Fibroblast of the aortic adventitia (primary cell): ENCODE measurements around the gene GEMIN2. TPM values are rescaled to one million over a fixed set of nuclear protein-coding genes. Genes with fewer than 3 reads are reported as not detected.

Experiments used
- DNase-seq: peaks from one replicate; pipeline ENCODE4 v3.0.0-alpha.2; 2010; ENCODE audit warnings: low read depth
- H3K4me3 ChIP-seq: 2 replicates; pipeline ENCODE4 v1.5.1; 2011; ENCODE audit warnings: low read depth, mild to moderate bottlenecking, control low read depth, low read length, moderate library complexity
- total RNA-seq: library from RNA; depleted of rRNA; stranded (reverse); fragments of >200 nt; gene quantifications from 2 replicates; pipeline ENCODE4 v1.2.3, GENCODE V29; 2012; ENCODE audit warnings: low replicate concordance
- TF ChIP-seq, protein P1 (sequence below): IDR thresholded peaks from 2 replicates; pipeline ENCODE4 v1.5.1; 2011; ENCODE audit warnings: mild to moderate bottlenecking, low read length, control low read depth, inconsistent platforms; ENCODE audit not compliant: insufficient read depth

The GEMIN2 gene
- total RNA-seq, 1 donor = 21.4 TPM

DNA sequence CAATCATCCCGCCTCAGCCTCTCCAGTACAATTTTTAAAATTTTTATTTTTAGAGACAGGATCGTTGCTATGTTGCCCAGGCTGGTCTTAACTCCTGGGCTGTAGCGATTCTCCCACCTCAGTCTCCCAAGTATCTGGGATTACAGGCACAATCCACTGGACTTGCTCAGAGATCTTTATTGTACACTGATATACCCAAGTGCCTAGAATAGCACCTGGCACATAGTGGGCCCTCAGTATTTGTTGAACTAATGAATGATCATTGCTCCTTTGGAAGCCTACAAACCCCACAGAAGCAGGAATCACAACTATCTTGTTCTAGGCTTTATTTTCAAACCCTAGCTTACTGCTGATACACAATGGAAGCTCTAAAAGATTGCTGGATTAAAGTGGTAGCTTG lies 59.1 kb downstream of the GEMIN2 start:
- DNase-seq = no peak
- no peak overlapping the region for H3K4me3 ChIP-seq
- TF ChIP-seq, protein P1, sequence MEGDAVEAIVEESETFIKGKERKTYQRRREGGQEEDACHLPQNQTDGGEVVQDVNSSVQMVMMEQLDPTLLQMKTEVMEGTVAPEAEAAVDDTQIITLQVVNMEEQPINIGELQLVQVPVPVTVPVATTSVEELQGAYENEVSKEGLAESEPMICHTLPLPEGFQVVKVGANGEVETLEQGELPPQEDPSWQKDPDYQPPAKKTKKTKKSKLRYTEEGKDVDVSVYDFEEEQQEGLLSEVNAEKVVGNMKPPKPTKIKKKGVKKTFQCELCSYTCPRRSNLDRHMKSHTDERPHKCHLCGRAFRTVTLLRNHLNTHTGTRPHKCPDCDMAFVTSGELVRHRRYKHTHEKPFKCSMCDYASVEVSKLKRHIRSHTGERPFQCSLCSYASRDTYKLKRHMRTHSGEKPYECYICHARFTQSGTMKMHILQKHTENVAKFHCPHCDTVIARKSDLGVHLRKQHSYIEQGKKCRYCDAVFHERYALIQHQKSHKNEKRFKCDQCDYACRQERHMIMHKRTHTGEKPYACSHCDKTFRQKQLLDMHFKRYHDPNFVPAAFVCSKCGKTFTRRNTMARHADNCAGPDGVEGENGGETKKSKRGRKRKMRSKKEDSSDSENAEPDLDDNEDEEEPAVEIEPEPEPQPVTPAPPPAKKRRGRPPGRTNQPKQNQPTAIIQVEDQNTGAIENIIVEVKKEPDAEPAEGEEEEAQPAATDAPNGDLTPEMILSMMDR = no peak

GRCh38 chr14:39174560-39175444 lies 60.7 kb downstream of the GEMIN2 start, which contains the start of gene PNN:
TSS of gene PNN (plus strand) at chr14:39175254. CDS start at chr14:39175280, 26 bp downstream.
- peak; percentile 100 for DNase-seq
- peak within 1 kb of the TSS; percentile 94 for H3K4me3 ChIP-seq
- TF ChIP-seq, protein P1 = no peak

GRCh38 chr14:39175445-39176262 lies 61.5 kb downstream of the GEMIN2 start:
- H3K4me3 ChIP-seq = peak overlapping the region; percentile 94
- TF ChIP-seq, protein P1 = no peak
- DNase-seq = no peak

DNA sequence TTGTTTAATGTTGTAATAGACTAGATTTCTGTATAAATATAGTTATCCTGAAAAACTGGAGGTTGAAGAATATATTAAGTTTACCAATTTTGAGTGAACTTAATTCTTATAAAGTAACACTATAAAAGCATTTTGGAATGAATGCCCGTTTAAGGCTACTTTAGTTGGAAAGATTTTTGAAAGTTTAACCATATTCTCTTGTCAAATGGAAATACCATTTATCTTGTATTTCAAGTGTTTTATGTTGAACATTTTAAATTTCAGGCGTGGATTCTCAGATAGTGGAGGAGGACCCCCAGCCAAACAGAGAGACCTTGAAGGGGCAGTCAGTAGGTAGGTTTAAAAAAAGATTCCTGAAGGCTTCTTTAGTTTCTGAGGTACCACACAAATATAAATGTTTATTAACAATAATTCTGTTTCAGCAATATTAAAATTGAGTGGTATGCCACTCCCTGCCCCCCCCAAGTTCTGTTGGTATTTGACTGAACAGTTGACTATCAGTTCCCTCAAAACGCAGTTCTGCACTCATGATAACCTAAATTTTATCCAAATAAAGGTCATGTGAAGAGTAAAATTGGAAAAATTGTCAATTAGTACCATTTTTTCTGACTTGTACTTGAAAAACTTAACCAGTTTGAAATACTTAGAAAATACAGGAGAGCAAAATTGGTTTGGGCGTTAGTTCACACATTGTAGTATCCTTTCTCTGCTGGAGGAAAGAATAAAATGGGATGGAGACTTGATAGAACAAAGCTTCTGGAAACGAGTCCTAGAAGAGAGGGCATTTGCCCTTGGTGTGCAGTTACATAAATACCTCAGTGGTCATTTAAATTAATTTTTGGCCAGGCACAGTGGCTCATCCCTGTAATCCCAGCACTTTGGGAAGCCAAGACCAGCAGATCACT lies 62.4 kb downstream of the GEMIN2 start:
- no peak for DNase-seq
- TF ChIP-seq, protein P1 = no peak
- H3K4me3 ChIP-seq = peak overlapping the region; percentile 94

DNA sequence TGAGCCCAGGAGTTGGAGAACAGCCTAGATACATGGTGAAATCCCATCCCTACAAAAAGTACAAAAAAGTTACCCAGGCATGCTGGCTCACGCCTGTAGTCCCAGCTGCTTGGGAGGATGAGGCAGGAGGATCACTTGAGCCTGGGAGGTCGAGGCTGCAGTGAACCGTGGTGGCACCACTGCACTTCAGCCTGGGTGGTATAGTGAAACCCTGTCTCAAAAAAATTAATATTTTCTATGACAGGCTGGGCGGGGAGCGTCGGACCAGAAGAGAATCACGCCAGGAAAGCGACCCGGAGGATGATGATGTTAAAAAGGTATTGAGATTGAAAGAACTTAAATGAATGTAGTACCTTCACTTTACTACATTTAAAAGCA lies 63.0 kb downstream of the GEMIN2 start:
- no peak overlapping the region for H3K4me3 ChIP-seq
- TF ChIP-seq, protein P1 = no peak
- DNase-seq = no peak

GRCh38 chr14:39179042-39179441 lies 64.9 kb downstream of the GEMIN2 start:
- no peak overlapping the region for H3K4me3 ChIP-seq
- no peak for DNase-seq
- TF ChIP-seq, protein P1 = no peak
